ENCODE data around the gene PPP2R5C. TPM values are rescaled to one million over a fixed set of nuclear protein-coding genes. Genes with fewer than 3 reads are reported as not detected.
"Not testable (repeated sequence)": the region's sequence is repeated elsewhere in the genome, so short reads cannot be mapped to it uniquely, and the experiment has no call there.

PPP2R5C gene
- total and polyA plus RNA-seq, 12 donors = 66.8 to 257 (median 222) TPM

- intact Hi-C loops (cut with DNase I) = no loop called here
- no peak overlapping the region for H3K27ac ChIP-seq
- no peaks in the 10 kb centered on the region for H3K27me3 ChIP-seq
- ATAC-seq (no peak), DNase-seq (no peak)
- peaks cover 0 to 25% (median 7%) of the 10 kb centered on the region in 9 donors for H3K4me1 ChIP-seq
- H3K4me3 ChIP-seq = no peak overlapping the region
- no peak for TF ChIP-seq CTCF (IDR thresholded peaks at IDR 0.05)
- H3K9me3 ChIP-seq = peaks cover 0 to 8% (median 0%) of the 10 kb centered on the region in 11 donors
- H3K36me3 ChIP-seq = no peaks in the 10 kb centered on the region
- WGBS, 2 donors = 91 to 93% methylated on average over 6 of the region's 6 CpGs
These were observed 32.1 kb upstream of the PPP2R5C start for GRCh38 chr14:101729382-101729781.

GRCh38 chr14:101730157-101730556, 31.4 kb upstream of the PPP2R5C start:
- Histone ChIP-seq H3K4me1 (peaks cover 0 to 25% (median 7%) of the 10 kb centered on the region in 9 donors), H3K27ac (peak overlapping the region in 1 of 10 donors; percentile 82), H3K4me3 (peak overlapping the region in 1 of 10 donors; percentile 6)
- H3K9me3 ChIP-seq; intact Hi-C loops (cut with DNase I); H3K27me3 ChIP-seq; ATAC-seq; H3K36me3 ChIP-seq; DNase-seq: not testable (repeated sequence)
- WGBS, 2 donors = 87% methylated on average over 4 of the region's 4 CpGs

- Histone ChIP-seq H3K27me3 (no peaks in the 10 kb centered on the region), H3K4me3 (peak overlapping the region in 1 of 10 donors; percentile 6), H3K36me3 (no peaks in the 10 kb centered on the region), H3K27ac (peak overlapping the region in 2 of 10 donors; percentile 36 to 82), H3K9me3 (peaks cover 0 to 8% (median 0%) of the 10 kb centered on the region in 11 donors), H3K4me1 (peaks cover 0 to 25% (median 7%) of the 10 kb centered on the region in 9 donors)
- TF ChIP-seq CTCF (IDR thresholded peaks at IDR 0.05) = no peak
- intact Hi-C loops (cut with DNase I) = no loop called here
- no peak for ATAC-seq
- 70 to 78% methylated on average over 3 of the region's 3 CpGs for WGBS, 2 donors
- no peak for DNase-seq
These were observed 30.8 kb upstream of the PPP2R5C start for GRCh38 chr14:101730626-101731186.

- Histone ChIP-seq H3K27ac (peak overlapping the region in 2 of 10 donors; percentile 36 to 82), H3K36me3 (no peaks in the 10 kb centered on the region), H3K4me1 (peaks cover 0 to 25% (median 7%) of the 10 kb centered on the region in 9 donors), H3K4me3 (peak overlapping the region in 1 of 10 donors; percentile 26), H3K27me3 (no peaks in the 10 kb centered on the region), H3K9me3 (peaks cover 0 to 8% (median 0%) of the 10 kb centered on the region in 11 donors)
- intact Hi-C loops (cut with DNase I) = no loop called here
- 32 to 42% methylated on average over 16 of the region's 16 CpGs for WGBS, 2 donors
- TF ChIP-seq CTCF (IDR thresholded peaks at IDR 0.05) = no peak
- ATAC-seq (peak; percentile 55 to 93 (median 82)), DNase-seq (peak in 1 of 2 donors; percentile 39)
These were observed 30.1 kb upstream of the PPP2R5C start for GRCh38 chr14:101731187-101732080.

Measured in heart right ventricle (tissue), 16 donors.